Embryonic facial prominence (tissue), 1 donor: ENCODE measurements around the gene USP15.
"Not testable (repeated sequence)": the region's sequence is repeated elsewhere in the genome, so short reads cannot be mapped to it uniquely, and the experiment has no call there.

ENCODE experiments used
- DNase-seq: peaks from one replicate; pipeline ENCODE4 v3.0.0-alpha.2; 2016; ENCODE audit errors: extremely low spot score

USP15 gene

GRCh38 chr12:62455429-62455828 is 195.2 kb downstream of the USP15 start:
- not testable (repeated sequence) for DNase-seq

- no peak for DNase-seq
These were observed 198.4 kb downstream of the USP15 start for GRCh38 chr12:62458626-62459025.

- DNase-seq: no peak
These were observed 199.8 kb downstream of the USP15 start for GRCh38 chr12:62459976-62460375.

- not testable (repeated sequence) for DNase-seq
These were observed 201.1 kb downstream of the USP15 start for GRCh38 chr12:62461171-62461837.

GRCh38 chr12:62463252-62463651 is 203.0 kb downstream of the USP15 start:
- DNase-seq: not testable (repeated sequence)
